Activated CD8-positive, alpha-beta T cell treated with anti-CD3 and anti-CD28 coated beads, Interleukin-2, amount 10 ng/mL, durations not matched to agents 7 days and 5 days (primary cell): ENCODE measurements around the gene LTO1. TPM values are rescaled to one million over a fixed set of nuclear protein-coding genes. Genes with fewer than 3 reads are reported as not detected.

Source experiments
- ATAC-seq: fragments of 150-1000 bp; cut with Tn5 transposase; one replicate; pipeline ENCODE4 v1.10.0; 2021; ENCODE audit warnings: moderate library complexity
- CTCF ChIA-PET: fragments of 350-600 bp; sonication (Branson Sonifier 250); formaldehyde crosslinking; loops from one replicate; lab custom pipeline; 2021; ENCODE audit warnings: antibody characterized with exemption; lab: Charles Lee
- POLR2A ChIA-PET: fragments of 350-600 bp; sonication (Branson Sonifier 250); formaldehyde crosslinking; loops from one replicate; lab custom pipeline; 2021; ENCODE audit warnings: antibody characterized with exemption; lab: Charles Lee
- DNase-seq: peaks from one replicate; pipeline ENCODE4 v3.0.0-alpha.2; 2020
- H3K27ac Mint-ChIP-seq: one replicate; pipeline ENCODE4 v1.8.0; 2021; ENCODE audit warnings: mild to moderate bottlenecking, mixed read lengths
- H3K27me3 Mint-ChIP-seq: one replicate; pipeline ENCODE4 v1.8.0; 2021; ENCODE audit warnings: low read depth, mixed read lengths
- H3K36me3 Mint-ChIP-seq: one replicate; pipeline ENCODE4 v1.8.0; 2021; ENCODE audit warnings: low read depth, mixed read lengths
- H3K4me1 Mint-ChIP-seq: one replicate; pipeline ENCODE4 v1.8.0; 2021; ENCODE audit warnings: low read depth, mixed read lengths
- H3K4me3 Mint-ChIP-seq: one replicate; pipeline ENCODE4 v1.8.0; 2021; ENCODE audit warnings: mild to moderate bottlenecking, mixed read lengths
- H3K9me3 Mint-ChIP-seq: one replicate; pipeline ENCODE4 v1.8.0; 2022; ENCODE audit warnings: mixed read lengths; ENCODE audit not compliant: insufficient read depth
- total RNA-seq, 2 experiments: library from RNA; stranded (reverse); gene quantifications; one replicate each; pipeline ENCODE4 v1.2.3, GENCODE V29; 2021

Gene LTO1
- total RNA-seq, 2 experiments from 2014 or later = 21.0 to 23.0 TPM

- DNase-seq (no peak), ATAC-seq (no peak)
- H3K27me3 Mint-ChIP-seq = peaks cover 11% of the 10 kb centered on the region
- no peaks in the 10 kb centered on the region for H3K36me3 Mint-ChIP-seq
- peak overlapping the region; percentile 12 for H3K4me3 Mint-ChIP-seq
- H3K9me3 Mint-ChIP-seq = no peaks in the 10 kb centered on the region
- ChIA-PET POLR2A (no interaction called here), CTCF (interaction anchor here (1.2 to 1.5 kb wide), 3 partner anchors 11 to 116 kb away, joined by 3 to 4 read pairs (median 4); partner anchors contain the start of gene LTO1)
- H3K4me1 Mint-ChIP-seq = peaks cover 9% of the 10 kb centered on the region
- peak overlapping the region; percentile 66 for H3K27ac Mint-ChIP-seq
Measured at GRCh38 chr11:69685348-69685747, 10.2 kb upstream of the LTO1 start.

- Mint-ChIP-seq H3K4me1 (peaks cover 9% of the 10 kb centered on the region), H3K27me3 (peaks cover 11% of the 10 kb centered on the region), H3K36me3 (no peaks in the 10 kb centered on the region), H3K9me3 (no peaks in the 10 kb centered on the region), H3K27ac (no peak overlapping the region), H3K4me3 (no peak overlapping the region)
- no peak for ATAC-seq
- POLR2A ChIA-PET = interaction anchor here (0.9 kb wide), 1 partner anchor 10 kb away, joined by 4 read pairs; the partner anchor contains the start of gene LTO1
- CTCF ChIA-PET = interaction anchor here (1.3 to 1.5 kb wide), 2 partner anchors 14 to 116 kb away, joined by 3 to 4 read pairs; no protein-coding TSS in a partner anchor
- no peak for DNase-seq
Measured at GRCh38 chr11:69684651-69685050, 9.5 kb upstream of the LTO1 start.

DNA sequence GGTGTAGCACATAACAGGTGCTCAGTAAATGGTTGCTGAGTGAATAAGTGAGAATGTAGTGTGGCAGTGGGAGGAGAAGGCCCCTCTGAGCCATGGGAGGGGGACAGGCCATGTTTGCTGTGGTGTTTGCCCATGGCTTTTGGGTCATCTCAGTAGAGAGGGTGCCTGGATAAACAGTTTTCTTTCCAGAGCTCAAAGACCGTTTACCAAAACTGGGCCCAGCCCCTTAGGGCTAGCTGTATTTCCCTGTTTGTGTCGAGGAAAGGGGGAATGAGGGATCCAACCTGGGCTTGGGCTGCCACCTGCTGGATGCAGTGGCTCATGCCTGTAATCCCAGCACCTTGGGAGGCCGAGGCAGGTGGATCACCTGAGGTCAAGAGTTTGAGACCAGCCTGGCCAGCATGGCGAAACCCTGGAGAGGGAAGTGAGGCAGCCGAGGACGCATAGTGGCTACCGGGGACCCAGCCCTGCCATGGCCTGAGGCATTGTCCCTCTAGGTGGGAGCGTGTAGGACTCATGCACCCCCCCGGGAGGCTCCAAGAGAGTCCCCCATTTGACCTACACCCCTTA lies 8.7 kb upstream of the LTO1 start:
- no peak overlapping the region for H3K4me3 Mint-ChIP-seq
- H3K4me1 Mint-ChIP-seq = peaks cover 9% of the 10 kb centered on the region

DNA sequence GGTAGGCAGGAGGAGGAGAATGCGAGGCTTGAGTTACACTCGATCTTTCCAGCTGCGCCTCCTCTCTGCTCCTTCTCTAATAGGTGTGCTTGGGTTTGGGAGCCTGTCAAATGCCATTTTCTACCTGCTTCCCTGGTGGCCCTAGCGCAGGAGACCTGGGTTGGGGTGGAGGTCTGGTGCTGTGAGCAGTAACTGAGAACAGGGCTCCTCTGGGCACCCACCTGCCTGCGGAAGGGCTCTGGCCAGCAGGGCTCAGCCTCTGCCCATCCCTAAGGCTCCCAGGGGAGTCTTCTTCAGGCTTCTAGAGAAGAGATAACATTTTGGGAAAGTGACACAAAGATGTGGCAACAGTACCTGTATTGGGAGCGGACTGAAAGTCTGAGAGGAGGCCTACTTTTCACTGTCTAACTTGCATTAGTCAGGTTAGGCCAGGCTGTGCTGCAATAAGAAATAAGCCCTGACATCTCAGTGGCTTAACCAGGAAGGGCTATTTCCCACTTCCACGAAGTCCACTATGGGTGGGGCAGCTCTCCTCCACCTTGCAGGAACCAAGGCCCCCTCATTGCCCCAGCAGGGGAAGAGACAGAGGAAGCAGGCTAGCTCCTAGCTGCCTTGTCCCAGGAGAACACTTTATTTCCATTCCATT lies 7.7 kb upstream of the LTO1 start:
- ATAC-seq (no peak), DNase-seq (no peak)
- Mint-ChIP-seq H3K4me3 (no peak overlapping the region), H3K36me3 (no peaks in the 10 kb centered on the region), H3K4me1 (peaks cover 6% of the 10 kb centered on the region), H3K27me3 (peaks cover 10% of the 10 kb centered on the region), H3K27ac (no peak overlapping the region), H3K9me3 (no peaks in the 10 kb centered on the region)
- ChIA-PET CTCF (no interaction called here), POLR2A (no interaction called here)

More for the DNA sequence above, 8.7 kb upstream of the LTO1 start:
- ATAC-seq (no peak), DNase-seq (no peak)
- no peaks in the 10 kb centered on the region for H3K36me3 Mint-ChIP-seq
- no peaks in the 10 kb centered on the region for H3K9me3 Mint-ChIP-seq
- ChIA-PET CTCF (interaction anchor here (1.3 kb wide), 1 partner anchor 13 kb away, joined by 4 read pairs; no protein-coding TSS in a partner anchor), POLR2A (no interaction called here)
- no peak overlapping the region for H3K27ac Mint-ChIP-seq
- peaks cover 12% of the 10 kb centered on the region for H3K27me3 Mint-ChIP-seq

DNA sequence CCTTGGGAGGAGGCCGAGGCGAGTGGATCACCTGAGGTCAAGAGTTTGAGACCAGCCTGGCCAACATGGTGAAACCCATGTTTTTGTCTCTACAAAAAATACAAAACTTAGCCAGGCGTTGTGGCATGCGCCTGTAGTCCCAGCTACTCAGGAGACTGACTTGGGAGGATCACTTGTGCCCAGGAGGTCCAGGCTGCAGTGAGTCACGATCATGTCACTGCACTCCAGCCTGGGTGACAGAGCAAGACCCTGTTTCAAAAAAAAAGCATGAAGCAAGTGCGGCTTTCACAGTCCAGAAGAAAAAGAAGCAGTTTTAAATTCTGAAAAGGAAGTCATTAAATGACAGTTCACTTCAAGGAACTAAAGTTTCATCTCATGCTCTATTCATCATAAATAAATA lies 7.1 kb upstream of the LTO1 start:
- Mint-ChIP-seq H3K4me3 (no peak overlapping the region), H3K27me3 (peaks cover 8% of the 10 kb centered on the region), H3K27ac (no peak overlapping the region), H3K4me1 (peaks cover 6% of the 10 kb centered on the region), H3K36me3 (no peaks in the 10 kb centered on the region), H3K9me3 (no peaks in the 10 kb centered on the region)
- ChIA-PET POLR2A (no interaction called here), CTCF (no interaction called here)
- ATAC-seq = no peak
- DNase-seq = no peak

DNA sequence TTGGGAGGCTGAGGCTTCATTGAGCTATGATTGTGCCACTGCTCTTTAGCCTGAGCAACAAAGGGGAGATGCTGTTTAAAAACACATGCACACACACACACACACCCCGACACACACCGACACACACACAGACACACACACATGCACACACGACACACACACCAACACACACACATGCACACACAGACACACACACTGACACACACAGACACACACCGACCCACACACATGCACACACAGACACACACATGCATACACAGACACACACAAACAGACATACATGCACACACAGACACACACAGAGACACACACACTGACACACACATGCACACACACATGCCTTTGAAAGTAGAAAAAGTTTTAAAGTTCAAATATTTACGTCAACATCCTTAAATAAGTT lies 5.5 kb upstream of the LTO1 start:
- ATAC-seq = no peak
- peaks cover 3% of the 10 kb centered on the region for H3K4me1 Mint-ChIP-seq
- H3K27ac Mint-ChIP-seq = no peak overlapping the region
- ChIA-PET CTCF (no interaction called here), POLR2A (no interaction called here)
- DNase-seq = no peak
- H3K4me3 Mint-ChIP-seq = no peak overlapping the region
- peaks cover 8% of the 10 kb centered on the region for H3K27me3 Mint-ChIP-seq
- no peaks in the 10 kb centered on the region for H3K36me3 Mint-ChIP-seq
- no peaks in the 10 kb centered on the region for H3K9me3 Mint-ChIP-seq

DNA sequence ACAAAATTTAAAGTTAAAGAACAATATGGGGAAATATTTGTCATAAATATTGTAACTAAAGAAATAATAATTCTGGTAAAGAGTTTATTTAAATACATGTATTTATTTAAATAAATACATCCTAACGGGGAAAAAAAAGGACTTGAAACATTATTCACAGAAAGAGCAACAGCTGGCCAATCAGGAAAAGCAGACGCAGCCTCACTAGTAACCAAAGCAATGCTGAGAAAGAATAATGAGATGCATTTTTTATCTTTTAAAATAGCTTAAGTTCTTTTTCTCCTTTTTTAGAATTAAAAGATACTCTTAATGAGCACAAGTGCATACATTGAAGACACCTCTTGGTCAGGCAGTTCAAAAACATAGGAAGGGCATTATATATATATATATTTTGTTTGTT lies 2.6 kb upstream of the LTO1 start:
- Mint-ChIP-seq H3K4me1 (peaks cover 21% of the 10 kb centered on the region), H3K4me3 (no peak overlapping the region), H3K36me3 (peaks cover 5% of the 10 kb centered on the region), H3K9me3 (no peaks in the 10 kb centered on the region), H3K27ac (no peak overlapping the region), H3K27me3 (peaks cover 6% of the 10 kb centered on the region)
- DNase-seq (no peak), ATAC-seq (no peak)
- ChIA-PET POLR2A (no interaction called here), CTCF (interaction anchor here (1.3 kb wide), 1 partner anchor 232 kb away, joined by 3 read pairs; no protein-coding TSS in a partner anchor)

DNA sequence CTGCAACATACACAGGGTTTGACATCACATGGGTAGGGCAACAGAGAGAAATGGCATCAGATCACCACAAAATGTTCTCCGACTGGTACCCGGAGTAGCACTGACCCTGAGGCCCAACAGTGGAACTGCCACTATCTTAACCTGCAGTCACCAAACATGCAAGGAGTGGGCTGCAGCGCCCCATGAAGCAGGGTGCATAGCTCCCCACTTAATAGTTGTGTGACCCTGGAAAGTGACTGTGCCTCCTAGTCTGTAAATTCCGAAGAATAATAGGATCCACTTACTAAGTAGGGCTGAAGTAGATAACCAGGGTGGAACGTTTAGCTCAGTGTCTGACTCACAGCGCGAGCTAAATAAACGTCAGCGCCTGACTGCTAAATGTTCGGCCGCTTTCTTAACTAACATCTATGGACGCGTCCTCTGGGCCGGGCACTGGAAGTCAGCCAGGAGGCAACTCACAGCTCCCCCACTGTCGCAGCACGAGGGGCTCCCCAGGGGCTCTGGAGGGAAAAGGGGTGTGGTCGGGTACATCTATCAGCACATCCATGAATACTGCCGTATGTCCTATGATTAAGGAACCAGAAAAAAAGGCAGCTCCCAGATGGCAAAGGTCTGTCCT lies 777 bp downstream of the LTO1 start:
- ATAC-seq = peak; percentile 11
- peaks cover 3% of the 10 kb centered on the region for H3K27me3 Mint-ChIP-seq
- POLR2A ChIA-PET = interaction anchor here (0.9 to 1.3 kb wide), 4 partner anchors 10 to 529 kb away, joined by 3 to 4 read pairs (median 3); partner anchors contain the start of gene FADD

DNA sequence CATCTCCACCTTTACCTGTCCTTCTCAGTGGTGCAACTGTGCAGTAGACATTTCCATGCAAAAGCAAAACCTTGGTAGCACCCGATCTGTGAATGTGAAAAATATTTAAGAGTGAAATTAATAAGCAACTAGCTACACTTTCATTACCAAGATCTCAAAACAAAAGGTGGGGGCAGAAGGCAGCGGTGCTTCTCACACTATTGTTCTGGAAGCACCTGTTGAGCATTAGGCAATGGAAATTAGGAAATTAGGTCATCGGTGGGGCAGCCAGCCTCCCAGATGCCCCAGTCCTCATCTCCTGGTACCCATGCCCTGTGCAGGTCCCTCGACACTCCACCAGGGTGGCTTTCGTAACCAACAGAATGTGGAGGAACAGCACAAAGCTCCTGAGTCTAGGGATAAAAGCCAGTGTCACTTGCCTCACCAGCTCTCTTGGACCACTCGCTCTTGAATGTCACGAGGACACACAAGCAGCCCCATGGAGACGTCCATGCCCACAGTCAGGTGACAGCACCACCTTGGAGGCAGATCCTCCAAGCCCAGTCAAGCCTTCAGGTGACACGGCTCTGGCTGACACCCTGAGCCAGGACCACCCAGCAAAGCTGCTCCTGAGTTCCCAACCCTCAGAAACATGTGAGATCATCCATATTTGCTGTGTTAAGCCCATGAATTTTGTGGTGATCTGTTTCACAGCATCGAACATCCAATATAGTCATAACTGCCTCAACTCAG lies 3.3 kb downstream of the LTO1 start:
- H3K36me3 Mint-ChIP-seq = peaks cover 24% of the 10 kb centered on the region
- peaks cover 30% of the 10 kb centered on the region for H3K4me1 Mint-ChIP-seq
- H3K27me3 Mint-ChIP-seq = no peaks in the 10 kb centered on the region
- no peak overlapping the region for H3K27ac Mint-ChIP-seq
- H3K4me3 Mint-ChIP-seq = no peak overlapping the region
- ChIA-PET POLR2A (no interaction called here), CTCF (interaction anchor here (0.8 to 3.8 kb wide), 4 partner anchors 12 to 570 kb away, joined by 3 to 33 read pairs (median 5); no protein-coding TSS in a partner anchor)
- no peaks in the 10 kb centered on the region for H3K9me3 Mint-ChIP-seq
- ATAC-seq (no peak), DNase-seq (no peak)

More for the DNA sequence above, 777 bp downstream of the LTO1 start:
- H3K9me3 Mint-ChIP-seq = no peaks in the 10 kb centered on the region
- CTCF ChIA-PET = interaction anchor here (1.2 to 2.0 kb wide), 3 partner anchors 11 to 31 kb away, joined by 4 to 10 read pairs (median 6); no protein-coding TSS in a partner anchor
- H3K4me1 Mint-ChIP-seq = peaks cover 30% of the 10 kb centered on the region
- DNase-seq = peak; percentile 23
- peaks cover 20% of the 10 kb centered on the region for H3K36me3 Mint-ChIP-seq
- peak overlapping the region; percentile 83 for H3K27ac Mint-ChIP-seq
- peak overlapping the region; percentile 94 for H3K4me3 Mint-ChIP-seq

DNA sequence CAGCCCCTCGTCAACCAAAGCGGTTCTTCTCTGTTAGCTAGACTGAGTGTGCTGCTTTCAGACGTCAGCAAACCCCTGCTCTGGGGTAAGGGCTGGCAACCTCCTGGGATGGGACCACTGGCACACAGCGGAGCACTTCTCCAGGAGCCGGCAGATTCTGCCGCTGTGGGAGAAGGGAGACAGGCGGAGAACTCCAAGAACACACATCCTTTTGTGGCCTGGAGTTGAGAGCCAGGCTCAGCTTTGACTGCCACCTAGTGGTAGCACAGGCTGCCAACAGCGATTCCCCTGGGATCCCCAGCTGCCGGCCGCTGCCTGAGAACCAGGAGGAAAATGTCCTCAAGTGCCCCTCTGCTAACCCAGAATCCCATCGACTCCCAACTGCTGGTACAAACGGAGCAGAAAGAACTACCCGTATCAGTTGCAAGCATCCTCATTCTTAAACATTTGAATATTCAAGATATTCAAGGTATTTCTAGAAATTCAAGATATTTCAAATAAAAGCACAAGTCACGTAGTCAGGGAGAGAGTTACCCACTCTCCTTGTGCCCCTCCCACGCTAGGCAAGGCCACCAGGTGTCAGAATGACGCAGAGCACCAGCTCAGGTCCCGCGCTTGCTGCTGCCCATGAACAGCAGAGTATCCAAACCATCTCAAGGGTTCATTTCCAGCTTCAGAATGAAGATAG lies 4.9 kb downstream of the LTO1 start:
- Mint-ChIP-seq H3K36me3 (peaks cover 23% of the 10 kb centered on the region), H3K27ac (no peak overlapping the region), H3K4me1 (peaks cover 26% of the 10 kb centered on the region), H3K9me3 (no peaks in the 10 kb centered on the region), H3K4me3 (no peak overlapping the region), H3K27me3 (no peaks in the 10 kb centered on the region)
- DNase-seq (peak; percentile 61), ATAC-seq (no peak)
- ChIA-PET CTCF (interaction anchor here (0.6 to 3.8 kb wide), 17 partner anchors 10 to 622 kb away, joined by 3 to 33 read pairs (median 3); partner anchors contain the start of genes MYEOV and TPCN2), POLR2A (no interaction called here)

DNA sequence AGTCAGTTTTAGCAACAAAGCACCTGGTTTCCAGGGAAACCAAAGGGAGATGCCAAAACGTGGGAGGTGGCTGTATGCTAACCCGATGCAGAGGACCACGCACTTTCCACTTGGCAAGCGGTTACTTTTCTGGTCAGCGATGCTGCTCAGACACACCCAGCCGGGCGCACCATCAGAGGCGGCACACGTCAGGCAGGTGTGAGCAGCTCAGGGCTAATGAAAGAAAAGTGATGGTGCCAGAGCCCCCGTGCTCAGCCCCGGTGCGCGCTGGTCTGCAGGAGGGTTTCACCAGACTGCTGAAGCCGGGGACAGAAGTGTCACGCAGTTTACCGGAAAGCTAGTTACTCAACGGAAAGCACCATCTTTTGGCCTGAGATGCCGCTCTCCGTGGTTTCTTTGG lies 5.7 kb downstream of the LTO1 start:
- H3K4me3 Mint-ChIP-seq = no peak overlapping the region
- no peaks in the 10 kb centered on the region for H3K27me3 Mint-ChIP-seq
- POLR2A ChIA-PET = no interaction called here
- no peak for ATAC-seq
- no peaks in the 10 kb centered on the region for H3K9me3 Mint-ChIP-seq
- peaks cover 22% of the 10 kb centered on the region for H3K36me3 Mint-ChIP-seq
- no peak for DNase-seq
- no peak overlapping the region for H3K27ac Mint-ChIP-seq
- CTCF ChIA-PET = interaction anchor here (1.1 to 3.8 kb wide), 10 partner anchors 9 to 569 kb away, joined by 3 to 33 read pairs (median 4); partner anchors contain the start of gene MYEOV
- peaks cover 23% of the 10 kb centered on the region for H3K4me1 Mint-ChIP-seq
